HepG2 (cell line): ENCODE data around the gene PRM2. TPM values are rescaled to one million over a fixed set of nuclear protein-coding genes. Genes with fewer than 3 reads are reported as not detected.

ENCODE experiments used
- ATAC-seq: fragments of 200-7000 bp; cut with Tn5 transposase; 3 replicates; pipeline ENCODE4 v1.9.1; 2020; ENCODE audit warnings: mild to moderate bottlenecking, moderate library complexity
- BruUV-seq: library from RNA; stranded (reverse); fragments of 400-500 nt; replicated peaks from 2 replicates; lab custom pipeline; 2021; lab: Mats Ljungman, UMichigan
- CTCF ChIA-PET: fragments of 300-600 bp; formaldehyde crosslinking; extraction: SDS; loops from one replicate; lab custom pipeline; 2021; ENCODE audit warnings: low total read pairs, inconsistent platforms, low intra/inter-chr PET ratio; lab: Yijun Ruan, JAX
- POLR2A ChIA-PET: fragments of 350-600 bp; sonication (Branson Sonifier 250); formaldehyde crosslinking; loops from one replicate; lab custom pipeline; 2020; ENCODE audit warnings: antibody characterized with exemption, inconsistent platforms; lab: Yijun Ruan, JAX
- DNase-seq: peaks from one replicate; pipeline ENCODE4 v3.0.0-alpha.2; 2015; ENCODE audit warnings: low spot score
- FAIRE-seq: peaks from 3 replicates; lab custom pipeline; 2011; peaks lifted over from hg19 to GRCh38; lab: Jason Lieb, UNC
- H2AFZ ChIP-seq: one replicate; pipeline ENCODE4 v1.6.1; 2011; ENCODE audit warnings: low read length, inconsistent platforms
- H3K27ac ChIP-seq: fragments of 300-600 bp; 3 replicates; pipeline ENCODE4 v1.8.0; 2011; ENCODE audit warnings: mixed run types, mild to moderate bottlenecking, mixed read lengths, low read length, inconsistent platforms; ENCODE audit not compliant: insufficient read depth; ENCODE audit errors: extremely low read length
- H3K27me3 ChIP-seq, 2 experiments: fragments of 200-600 bp in 1 of 2; 2 replicates in 1 of 2; 3 replicates in 1 of 2; pipeline versions ENCODE4 v1.6.0 to v1.8.0; 2011; ENCODE audit warnings: low read length in 2 of 2, mild to moderate bottlenecking in 2 of 2, moderate library complexity in 2 of 2, inconsistent platforms in 1 of 2; ENCODE audit not compliant: insufficient read depth in 2 of 2, control insufficient read depth in 1 of 2
- H3K36me3 ChIP-seq, 2 experiments: fragments of 200-600 bp in 1 of 2; replicated peaks in 1 of 2; 2 replicates in 1 of 2; 3 replicates in 1 of 2; pipeline versions ENCODE4 v1.5.1 to v1.8.0; 2011; ENCODE audit warnings: low read length in 2 of 2, inconsistent platforms in 1 of 2; ENCODE audit not compliant: insufficient read depth in 2 of 2, control insufficient read depth in 1 of 2
- H3K4me1 ChIP-seq: 2 replicates; pipeline ENCODE4 v1.5.1; 2012; ENCODE audit warnings: low read length, inconsistent platforms; ENCODE audit not compliant: insufficient read depth
- H3K4me2 ChIP-seq: 2 replicates; pipeline ENCODE4 v1.6.0; 2011; ENCODE audit warnings: low read depth, low read length, inconsistent platforms
- H3K4me3 ChIP-seq, 3 experiments: fragments of 200-600 bp in 1 of 3; sonication (generic), shearing (Covaris generic) in 1 of 3; replicated peaks in 1 of 3; 2 replicates each; pipeline ENCODE4 v1.5.1; 2011 to 2016; ENCODE audit warnings: low read length in 3 of 3, inconsistent platforms in 2 of 3, low read depth in 2 of 3, mild to moderate bottlenecking in 2 of 3, control low read depth in 1 of 3, mixed read lengths in 1 of 3; ENCODE audit not compliant: insufficient read depth in 1 of 3
- H3K79me2 ChIP-seq: one replicate; pipeline ENCODE4 v1.6.1; 2011; ENCODE audit warnings: low read length, inconsistent platforms; ENCODE audit not compliant: insufficient read depth
- H3K9ac ChIP-seq: 2 replicates; pipeline ENCODE4 v1.6.0; 2011; ENCODE audit warnings: mild to moderate bottlenecking, low read depth, low read length, inconsistent platforms; ENCODE audit not compliant: insufficient read depth
- H3K9me3 ChIP-seq: 2 replicates; pipeline ENCODE4 v1.5.1; 2012; ENCODE audit warnings: mild to moderate bottlenecking, low read length
- H4K20me1 ChIP-seq: 2 replicates; pipeline ENCODE4 v1.6.0; 2011; ENCODE audit warnings: inconsistent platforms, mild to moderate bottlenecking, low read length, moderate library complexity; ENCODE audit not compliant: insufficient read depth
- BHLHE40 ChIP-seq: IDR thresholded peaks from 2 replicates; pipeline ENCODE4 v1.6.1; 2011; ENCODE audit warnings: low read length, improper control_type of control experiment
- MAF1 ChIP-seq: sonication (generic); formaldehyde crosslinking; IDR thresholded peaks from 2 replicates; pipeline ENCODE4 v1.5.0; 2020; ENCODE audit warnings: missing genetic modification reagents, borderline replicate concordance
- MNT ChIP-seq: fragments of 450-650 bp; IDR thresholded peaks from 2 replicates; pipeline ENCODE4 v1.6.1; 2016
- MTF2 ChIP-seq: sonication (generic); formaldehyde crosslinking; IDR thresholded peaks from 2 replicates; pipeline ENCODE4 v1.5.0; 2020; ENCODE audit warnings: missing genetic modification reagents, borderline replicate concordance
- PBX3 ChIP-seq: sonication (generic); formaldehyde crosslinking; IDR thresholded peaks from 2 replicates; pipeline ENCODE4 v1.8.1; 2023; ENCODE audit warnings: missing genetic modification reagents, inconsistent platforms, borderline replicate concordance
- PHB2 ChIP-seq: fragments of 450-650 bp; IDR thresholded peaks from 2 replicates; pipeline ENCODE4 v1.6.1; 2018; ENCODE audit not compliant: partially characterized antibody
- RBM22 ChIP-seq: fragments of 200-400 bp; formaldehyde crosslinking; optimal IDR thresholded peaks from 2 replicates; pipeline ENCODE3; 2017; ENCODE audit warnings: mild to moderate bottlenecking, low read length, moderate library complexity
- SKIL ChIP-seq: sonication (generic); formaldehyde crosslinking; IDR thresholded peaks from 2 replicates; pipeline ENCODE4 v1.8.0; 2022; ENCODE audit warnings: missing genetic modification reagents, mild to moderate bottlenecking, moderate library complexity, borderline replicate concordance
- SMYD3 ChIP-seq: sonication (generic); formaldehyde crosslinking; IDR thresholded peaks from 2 replicates; pipeline ENCODE4 v1.8.1; 2023; ENCODE audit warnings: mild to moderate bottlenecking, missing genetic modification reagents
- SRSF1 ChIP-seq: fragments of 200-400 bp; formaldehyde crosslinking; optimal IDR thresholded peaks from 2 replicates; pipeline ENCODE3; 2017; ENCODE audit warnings: mild to moderate bottlenecking, low read depth, low read length, moderate library complexity
- ZBTB7A ChIP-seq: sonication (generic); formaldehyde crosslinking; IDR thresholded peaks from 2 replicates; pipeline ENCODE4 v1.8.0; 2022; ENCODE audit warnings: mild to moderate bottlenecking, missing genetic modification reagents
- ZKSCAN8 ChIP-seq: IDR thresholded peaks from 2 replicates; pipeline ENCODE4 v1.6.1; 2016; ENCODE audit warnings: borderline replicate concordance, missing genetic modification reagents, missing compliant biosample characterization
- ZNF207 ChIP-seq: fragments of 450-650 bp; IDR thresholded peaks from 2 replicates; pipeline ENCODE4 v1.6.1; 2016; ENCODE audit warnings: antibody characterized with exemption, borderline replicate concordance
- ZNF547 ChIP-seq: sonication (generic); formaldehyde crosslinking; IDR thresholded peaks from 2 replicates; pipeline ENCODE4 v1.5.1; 2020; ENCODE audit warnings: mild to moderate bottlenecking, missing genetic modification reagents
- ZNF589 ChIP-seq: sonication (generic); formaldehyde crosslinking; conservative IDR thresholded peaks from 2 replicates; pipeline ENCODE4 v1.8.0; 2022; ENCODE audit warnings: mild to moderate bottlenecking, moderate library complexity, missing genetic modification reagents
- ZNF672 ChIP-seq: sonication (generic); formaldehyde crosslinking; IDR thresholded peaks from 2 replicates; pipeline ENCODE4 v1.8.1; 2022; ENCODE audit warnings: missing genetic modification reagents
- ZNF687 ChIP-seq: sonication (generic); formaldehyde crosslinking; IDR thresholded peaks from 2 replicates; pipeline ENCODE4 v1.5.1; 2020; ENCODE audit warnings: mild to moderate bottlenecking, missing genetic modification reagents, moderate library complexity
- WGBS: methylation state at CpG from one replicate; pipeline ENCODE4 v1.1.6; 2017; ENCODE audit warnings: low lambda C conversion rate; 5-methylcytosine and 5-hydroxymethylcytosine counted together
- in situ Hi-C: cut with HindIII; loops from 2 replicates; pipeline ENCODE4 v1.10.0; 2017; ENCODE audit warnings: low pct_unique_long_range_greater_than_20kb; ENCODE audit not compliant: extremely low pct_ligation_motif_present
- intact Hi-C: fragments of 100-400 bp; cut with micrococcal nuclease; formaldehyde crosslinking; loops from one replicate; pipeline ENCODE4 v1.10.0; 2022; ENCODE audit not compliant: unreplicated experiment
- polyA plus RNA-seq, 8 experiments: library from polyadenylated mRNA; depleted of rRNA in 3 of 8; stranded (reverse) in 7 of 8; unstranded in 1 of 8; fragments of >200 nt; fragmentation: Illumina TruSeq in 4 of 8; extraction: Trizol in 4 of 8; gene quantifications; 2 replicates each; pipeline versions ENCODE4 v1.2.1 to v1.2.3, GENCODE V29; 2011 to 2016; ENCODE audit warnings: low read depth in 4 of 8, missing spikeins in 1 of 8, mixed read lengths in 1 of 8; ENCODE audit not compliant: insufficient read depth in 1 of 8
- total RNA-seq, 5 experiments: library from RNA; depleted of rRNA; stranded (reverse); fragments of >200 nt; fragmentation: Illumina TruSeq; extraction: Trizol; gene quantifications; 2 replicates each; pipeline ENCODE4 v1.2.3, GENCODE V29; 2016; ENCODE audit warnings: low read depth in 1 of 5

The PRM2 gene
- total and polyA plus RNA-seq, 2 of the 13 experiments (the other 11 are each of a cell fraction or from before 2014, with no cell fraction given) = 0.54 TPM; not detected in 1

- no peaks in the 10 kb centered on the region for H3K27me3 ChIP-seq
- ATAC-seq = no peak
- DNase-seq = no peak
- H2AFZ ChIP-seq = no peak overlapping the region
- H3K4me1 ChIP-seq = peaks cover 29% of the 10 kb centered on the region
- no peak for FAIRE-seq
- 82% methylated on average over 5 of the region's 5 CpGs for WGBS
- ChIA-PET CTCF (no interaction called here), POLR2A (no interaction called here)
- H3K9me3 ChIP-seq = no peaks in the 10 kb centered on the region
- no peak overlapping the region for H3K9ac ChIP-seq
- H3K36me3 ChIP-seq = no peaks in the 10 kb centered on the region
- in situ Hi-C loops = no loop called here
- intact Hi-C loops = no loop called here
- no peaks in the 10 kb centered on the region for H3K79me2 ChIP-seq
- H3K4me3 ChIP-seq = no peak overlapping the region
- BruUV-seq = no TSS peak
- no peak overlapping the region for H3K27ac ChIP-seq
- H3K4me2 ChIP-seq = no peak overlapping the region
- no peaks in the 10 kb centered on the region for H4K20me1 ChIP-seq
- TF ChIP-seq ZNF589 (CRISPR knock-in tag) = peak; percentile 58; the same call in 1 of the 2 replicates
- TF ChIP-seq PHB2 = no peak
- no peak; the same call in 1 of the 2 replicates for TF ChIP-seq SKIL (CRISPR knock-in tag)
- no peak for TF ChIP-seq MTF2 (CRISPR knock-in tag)
- TF ChIP-seq PBX3 (CRISPR knock-in tag) = no peak
- TF ChIP-seq ZBTB7A (CRISPR knock-in tag) = 0 out of 2 replicates have a peak, but pooled peaks have one; percentile 28
- TF ChIP-seq ZNF672 = 0 out of 2 replicates have a peak, but pooled peaks have one; percentile 56
- no peak for TF ChIP-seq BHLHE40
- TF ChIP-seq ZNF207 = 0 out of 2 replicates have a peak, but pooled peaks have one; percentile 34
- no peak for TF ChIP-seq SMYD3 (CRISPR knock-in tag)
- TF ChIP-seq SRSF1 = no peak
- no peak for TF ChIP-seq ZKSCAN8 (CRISPR knock-in tag)
- TF ChIP-seq MNT = peak; percentile 84
- TF ChIP-seq RBM22 = no peak
- TF ChIP-seq ZNF547 (CRISPR knock-in tag) = no peak
- no peak for TF ChIP-seq ZNF687
- TF ChIP-seq MAF1 = no peak
Observed at GRCh38 chr16:11321662-11322061, 45.4 kb upstream of the PRM2 start.
